SW 1271 (cell line): ENCODE results near the gene FHDC1.

Experiments used
- DNase-seq, 2 experiments: peaks; one replicate each; lab custom pipeline; 2025; lab: John Stamatoyannopoulos, UW

FHDC1 gene

DNA sequence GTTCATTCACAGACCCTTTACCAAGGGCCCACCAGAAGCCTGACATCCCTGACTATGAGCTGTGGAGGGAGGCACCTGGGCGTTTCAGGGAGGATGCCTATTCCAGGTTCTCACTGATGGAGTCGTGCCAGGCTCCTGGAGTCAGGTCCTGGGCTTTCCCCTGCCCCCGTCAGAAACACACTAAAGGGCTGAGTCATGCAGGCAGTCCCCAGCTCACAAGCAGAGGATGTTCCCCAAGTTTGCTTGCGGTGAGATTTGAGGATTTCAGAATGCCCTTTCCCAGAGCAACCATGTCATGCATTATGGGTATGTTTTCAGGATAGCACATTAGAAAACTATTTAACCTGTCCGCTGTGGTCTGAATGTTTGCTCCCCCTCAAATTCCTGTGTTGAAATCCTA is 45.2 kb downstream of the FHDC1 start:
- no peak for DNase-seq

DNA sequence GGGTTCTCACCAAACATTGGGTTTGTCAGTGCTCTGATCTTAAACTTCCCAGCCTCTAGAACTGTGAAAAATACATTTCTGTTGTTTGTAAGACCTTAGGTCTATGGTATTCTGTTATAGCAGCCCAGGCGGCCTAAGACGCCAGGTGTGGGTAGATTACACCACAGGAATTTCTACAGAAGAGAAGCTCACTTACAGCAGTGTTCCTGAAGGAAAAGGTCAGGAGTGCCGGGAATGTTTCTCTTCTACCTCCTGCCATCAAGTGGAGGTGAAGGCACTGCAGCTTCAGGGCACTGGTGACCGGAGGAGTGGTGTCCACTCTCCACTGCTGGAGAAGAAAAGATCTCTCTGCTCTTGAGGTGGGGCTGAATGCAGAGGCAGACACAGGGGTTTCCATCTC is 45.7 kb downstream of the FHDC1 start:
- DNase-seq: no peak

DNA sequence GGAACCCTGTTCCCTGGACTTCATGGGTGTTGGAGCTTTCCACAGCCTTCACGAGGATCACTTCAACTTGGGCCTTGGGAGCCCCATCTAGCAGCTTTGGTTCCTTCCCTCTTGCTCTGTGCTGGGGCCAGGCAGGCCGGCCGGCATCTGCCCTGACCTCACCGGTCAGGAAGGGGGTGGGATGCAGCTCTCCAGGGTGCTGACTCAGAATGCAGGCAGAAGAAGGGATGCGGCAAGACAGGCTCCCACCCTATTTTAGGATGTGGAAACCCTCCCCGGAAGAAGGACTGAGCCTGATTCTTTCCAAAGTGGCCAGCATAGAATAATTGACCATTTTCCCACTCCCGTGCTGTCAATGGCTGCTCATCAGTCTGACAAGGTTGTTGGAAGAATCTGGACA is 47.1 kb downstream of the FHDC1 start:
- no peak for DNase-seq

DNA sequence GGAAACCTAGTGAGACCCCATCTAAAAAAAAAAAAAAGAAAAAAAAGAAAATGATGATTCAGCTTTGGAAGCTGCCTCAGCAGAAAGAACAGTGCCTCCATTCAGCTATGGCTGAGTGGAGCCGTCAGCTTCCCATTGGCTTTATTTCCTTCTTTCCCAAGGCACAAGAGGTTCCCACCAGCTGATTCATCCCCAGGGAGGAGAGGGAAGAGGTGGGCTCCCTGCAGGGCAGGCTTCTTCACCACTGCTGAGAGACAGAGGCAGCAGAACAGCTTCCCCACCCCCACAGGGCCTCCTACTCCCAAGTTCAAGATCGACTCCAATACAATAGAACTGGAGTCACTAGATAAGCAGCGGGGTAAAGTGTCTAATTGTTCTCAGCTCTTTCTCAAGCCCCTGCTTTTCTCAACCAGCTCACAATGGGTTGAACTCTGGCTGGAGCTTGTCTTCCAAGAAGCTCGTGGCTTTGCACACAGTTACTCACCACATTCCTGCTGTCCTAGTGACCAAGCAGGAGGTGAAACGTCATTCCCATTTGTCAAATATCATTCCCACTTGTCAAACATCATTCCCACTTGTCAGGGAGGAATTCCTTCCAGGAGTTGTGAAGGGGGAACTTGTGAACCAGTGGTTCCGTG is 47.8 kb downstream of the FHDC1 start:
- no peak for DNase-seq

DNA sequence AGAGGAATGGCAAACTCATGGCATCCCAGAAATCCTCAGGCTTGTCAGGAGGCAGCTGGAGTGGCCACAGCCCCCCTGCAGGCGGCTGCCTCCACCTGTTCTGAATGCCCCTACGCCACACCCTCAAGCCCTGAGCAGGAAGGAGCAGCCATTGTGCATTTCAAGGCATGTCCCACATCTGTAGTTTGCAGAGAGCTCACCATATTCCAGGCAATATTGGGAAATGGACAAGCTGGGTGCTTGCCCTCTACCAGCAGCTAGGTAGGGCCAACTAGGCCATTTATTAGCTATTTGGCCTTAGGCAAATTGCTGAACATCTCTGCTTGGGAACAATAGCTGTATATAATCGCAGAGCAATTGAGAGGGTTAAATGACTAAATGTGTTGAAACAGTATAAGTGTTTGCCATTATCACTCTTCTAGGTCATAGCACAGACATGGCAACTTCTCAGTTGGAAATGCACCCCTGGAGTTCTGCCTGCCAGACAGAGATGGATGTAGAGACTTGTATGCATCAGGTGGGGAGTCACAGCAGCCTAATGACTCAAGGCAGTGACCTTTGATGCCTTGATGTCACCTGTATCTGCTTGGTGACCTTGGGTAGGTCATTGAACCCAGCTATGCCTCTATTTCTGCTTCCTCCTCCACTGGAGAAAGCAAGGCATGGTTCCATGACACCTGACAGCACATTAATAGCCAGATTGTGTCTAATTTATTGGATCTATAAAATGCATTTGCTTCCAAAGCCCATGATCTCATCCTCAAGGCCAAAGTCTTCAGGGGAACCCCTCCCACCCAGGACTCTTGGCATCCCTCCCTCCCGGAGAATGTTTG is 52.8 kb downstream of the FHDC1 start:
- DNase-seq: no peak

DNA sequence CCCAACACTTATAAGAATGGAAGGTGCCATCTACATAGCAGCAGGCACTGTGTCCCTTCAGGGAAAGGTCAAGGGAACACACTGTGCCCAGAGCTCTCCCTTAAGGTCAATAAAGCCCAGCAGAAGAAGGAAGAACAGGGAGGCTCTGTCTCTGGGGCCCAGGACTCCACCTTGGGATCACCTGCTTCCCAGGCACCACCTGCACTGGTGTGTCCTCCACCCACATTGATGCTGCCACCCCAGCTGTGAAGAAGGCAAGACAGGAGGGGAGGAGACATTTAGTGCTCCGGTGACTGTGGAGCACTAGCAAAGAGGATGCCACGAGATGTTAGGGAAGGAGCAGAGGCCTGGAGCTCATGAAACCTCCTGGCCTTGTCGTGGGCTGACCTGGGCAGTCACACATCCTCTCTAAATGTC is 53.4 kb downstream of the FHDC1 start:
- no peak for DNase-seq

DNA sequence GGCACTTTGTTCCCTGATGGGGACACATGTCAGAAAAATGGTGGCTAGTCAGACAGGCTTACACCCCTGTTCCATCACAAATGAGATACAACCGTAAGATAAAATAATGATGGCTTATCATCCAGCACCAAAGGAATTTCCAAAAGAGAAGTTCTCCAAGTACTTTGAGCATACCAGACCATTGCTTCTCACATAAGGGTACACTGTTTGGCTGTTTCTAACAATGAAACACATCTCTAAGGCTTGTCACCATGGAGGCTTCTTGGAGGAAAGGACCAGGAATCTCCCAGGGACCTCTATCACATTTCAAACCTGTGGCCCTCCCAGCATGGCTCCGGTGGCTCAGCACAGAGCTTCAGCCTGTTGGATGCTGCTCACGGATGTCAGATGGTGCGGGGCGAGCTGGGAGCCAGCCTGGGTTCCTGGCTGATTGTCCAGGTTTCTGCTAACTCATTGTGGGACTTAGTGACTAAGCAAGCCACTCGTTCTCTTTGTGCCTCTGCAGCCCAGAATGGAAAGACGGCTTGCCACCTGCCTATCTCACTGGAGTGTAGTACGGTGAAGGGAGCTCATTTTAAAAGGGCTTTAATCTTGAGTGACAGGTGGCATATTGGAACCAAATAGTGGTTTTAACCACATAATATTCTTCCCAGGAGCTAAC is 54.5 kb downstream of the FHDC1 start:
- no peak for DNase-seq

DNA sequence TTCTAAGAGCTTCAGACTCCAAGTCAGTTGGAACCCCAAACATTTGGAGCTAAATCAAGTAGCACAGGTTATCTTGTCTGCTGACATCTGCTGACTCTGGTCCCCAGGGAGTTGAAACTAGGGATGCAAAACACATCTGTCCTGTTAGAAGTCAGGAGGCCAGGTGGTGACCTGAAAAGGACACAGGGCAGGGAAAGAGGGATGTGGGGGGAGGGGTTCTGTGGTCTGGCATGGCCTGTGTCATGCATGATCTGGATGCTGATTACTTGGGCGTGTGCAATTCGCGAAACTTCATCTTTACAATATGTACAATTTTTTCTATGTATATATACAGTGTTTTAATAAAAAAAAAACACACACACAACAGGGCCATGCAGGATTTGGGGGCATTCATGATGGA is 55.3 kb downstream of the FHDC1 start:
- DNase-seq: no peak

DNA sequence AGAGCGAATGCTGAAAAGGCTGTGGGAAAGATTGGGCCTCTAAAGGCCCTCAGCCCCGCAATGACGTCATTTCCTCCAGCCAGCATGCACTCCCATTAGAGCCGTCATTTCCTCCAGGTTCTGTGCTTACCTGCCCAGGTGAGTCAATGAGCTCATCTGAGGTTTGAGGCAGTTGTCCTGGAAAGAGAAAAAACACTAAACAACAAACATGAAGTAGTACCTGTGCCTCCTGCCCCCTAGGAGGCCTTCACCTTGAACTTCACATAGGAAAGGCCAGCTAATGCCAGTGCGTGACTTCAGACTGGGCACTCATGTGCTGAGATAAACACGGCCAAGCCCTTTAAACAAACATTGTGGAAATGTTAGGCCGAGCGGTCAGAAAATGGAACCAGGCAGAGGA is 55.9 kb downstream of the FHDC1 start:
- no peak for DNase-seq

DNA sequence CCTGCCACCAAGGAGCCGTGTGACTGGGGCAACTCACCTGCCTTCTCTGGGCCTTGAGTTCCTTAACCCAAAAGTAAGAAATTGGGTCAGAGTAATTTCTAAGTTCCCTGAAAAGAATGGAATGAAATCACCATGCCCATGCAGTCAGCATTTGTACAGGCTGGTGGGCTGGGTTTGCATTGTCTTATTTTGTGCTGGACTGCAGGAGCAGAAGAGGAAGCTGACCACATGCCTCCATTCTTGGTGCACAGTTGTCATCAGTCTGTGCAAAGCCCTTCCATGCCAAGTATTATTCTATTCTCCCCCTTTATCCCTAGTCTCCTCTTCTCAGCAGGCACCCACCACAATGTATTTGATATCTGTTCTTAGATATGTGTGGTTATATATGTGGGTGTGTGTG is 56.3 kb downstream of the FHDC1 start:
- no peak for DNase-seq

DNA sequence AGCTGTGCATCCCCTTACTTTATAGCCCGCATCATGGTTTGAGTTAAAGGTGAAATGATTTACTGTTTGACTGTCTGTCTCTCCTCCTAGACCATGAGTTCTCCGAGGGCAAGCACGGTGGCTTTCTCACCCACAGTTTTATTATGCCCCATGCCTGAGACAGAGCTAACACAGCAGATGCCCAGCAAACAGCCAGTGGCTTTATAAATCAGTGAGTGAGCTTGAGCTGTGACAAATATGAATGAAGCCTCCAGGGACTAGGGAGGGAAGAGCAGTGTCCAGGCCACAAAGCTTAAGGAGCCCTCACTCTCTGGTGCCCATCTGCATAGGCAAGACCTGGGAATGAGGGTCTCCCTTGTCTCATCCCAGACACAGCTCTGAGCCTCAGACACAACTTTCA is 57.9 kb downstream of the FHDC1 start:
- DNase-seq: no peak

DNA sequence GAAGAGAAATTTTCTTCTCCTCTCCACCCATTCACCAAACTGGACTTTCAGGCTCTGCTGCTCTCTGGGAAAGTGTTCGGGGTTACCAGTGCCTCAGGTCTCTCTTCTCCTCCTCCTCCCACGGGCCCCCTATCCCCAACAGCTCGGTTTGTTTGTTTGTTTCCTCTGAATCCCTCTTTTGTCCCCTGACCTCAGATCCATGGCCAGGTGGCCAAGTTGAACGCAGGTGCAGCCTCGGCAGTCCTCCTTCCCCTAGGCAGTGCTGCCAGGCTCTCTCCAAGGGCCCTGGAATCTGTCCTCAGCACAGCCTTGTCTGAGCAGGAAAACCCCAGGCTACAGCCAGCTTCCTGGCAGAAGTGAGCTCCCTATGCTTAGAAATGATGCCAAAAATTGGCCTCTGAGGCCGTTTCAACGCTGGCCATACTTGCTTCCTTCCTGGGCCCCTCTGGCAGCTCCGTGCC is 60.0 kb downstream of the FHDC1 start:
- DNase-seq: no peak

DNA sequence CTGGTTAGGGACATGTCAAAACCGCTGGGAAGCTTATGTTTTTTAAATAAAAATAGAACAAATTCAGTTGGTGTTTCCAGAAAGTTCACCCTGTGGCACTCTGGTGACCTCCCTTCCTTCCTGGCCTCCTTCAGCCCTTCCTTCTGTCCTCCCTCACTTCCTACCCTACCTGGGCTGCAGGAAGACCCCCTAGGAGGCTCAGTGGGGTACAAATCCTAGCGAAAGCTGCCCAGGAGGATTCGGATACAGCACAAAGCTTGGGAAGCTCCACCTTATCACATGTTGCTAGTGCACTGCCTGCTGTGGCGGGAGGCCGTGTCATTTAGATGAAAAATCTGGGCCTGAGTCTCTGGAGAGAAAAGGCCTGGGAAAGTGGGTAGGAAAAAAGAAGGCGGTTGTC is 60.5 kb downstream of the FHDC1 start:
- no peak for DNase-seq

DNA sequence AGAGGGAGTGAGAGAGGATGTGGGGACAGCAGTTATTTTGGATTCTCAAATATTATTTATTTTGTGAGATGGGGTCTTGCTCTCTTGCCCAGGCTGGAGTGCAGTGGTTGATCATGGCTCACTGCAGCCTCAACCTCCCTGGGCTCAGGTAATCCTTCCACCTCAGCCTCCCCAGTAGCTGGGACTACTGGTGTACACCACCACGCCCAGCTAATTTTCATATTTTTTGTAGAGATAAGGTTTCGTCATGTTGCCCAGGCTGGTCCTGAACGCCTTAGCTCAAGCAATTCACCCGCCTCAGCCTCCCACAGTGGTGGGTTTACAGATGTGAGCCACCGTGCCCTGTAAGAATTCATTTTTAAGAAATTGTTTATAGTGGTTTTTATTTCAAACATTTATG is 61.2 kb downstream of the FHDC1 start:
- no peak for DNase-seq

DNA sequence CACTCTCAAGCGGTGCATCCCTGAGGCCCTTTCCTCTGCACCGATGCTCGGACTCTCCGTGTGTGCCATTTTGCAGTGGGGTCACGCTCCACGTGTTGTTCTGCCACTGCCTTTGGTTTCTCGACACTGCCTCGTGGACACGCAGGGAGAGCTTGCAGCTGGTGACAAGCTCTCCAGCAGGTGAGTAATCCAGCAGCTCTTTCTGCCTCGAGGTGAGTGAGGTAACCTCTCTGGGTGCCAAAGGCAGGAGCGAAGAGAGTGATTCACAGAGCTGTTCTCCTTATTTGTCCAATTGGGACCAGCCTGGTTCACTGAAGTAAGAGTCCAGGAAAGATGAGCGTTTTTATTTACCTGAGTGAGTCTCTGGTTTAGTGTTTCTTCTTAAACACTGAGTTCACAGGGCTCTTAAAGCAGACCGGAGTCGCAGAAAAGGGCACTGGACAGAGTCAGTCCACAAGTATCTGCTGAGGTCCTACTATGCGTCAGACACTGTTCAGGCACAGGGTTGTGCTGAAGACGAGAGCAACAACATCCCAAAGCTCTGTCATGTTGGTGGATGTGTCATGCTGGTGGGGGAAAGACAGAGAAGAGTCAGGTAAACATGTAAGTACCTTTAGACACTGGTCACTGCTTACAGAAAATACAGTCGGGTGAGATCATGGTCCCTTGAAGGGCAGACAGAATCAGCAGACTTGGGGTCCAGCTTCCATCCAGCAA is 61.8 kb downstream of the FHDC1 start:
- no peak for DNase-seq

DNA sequence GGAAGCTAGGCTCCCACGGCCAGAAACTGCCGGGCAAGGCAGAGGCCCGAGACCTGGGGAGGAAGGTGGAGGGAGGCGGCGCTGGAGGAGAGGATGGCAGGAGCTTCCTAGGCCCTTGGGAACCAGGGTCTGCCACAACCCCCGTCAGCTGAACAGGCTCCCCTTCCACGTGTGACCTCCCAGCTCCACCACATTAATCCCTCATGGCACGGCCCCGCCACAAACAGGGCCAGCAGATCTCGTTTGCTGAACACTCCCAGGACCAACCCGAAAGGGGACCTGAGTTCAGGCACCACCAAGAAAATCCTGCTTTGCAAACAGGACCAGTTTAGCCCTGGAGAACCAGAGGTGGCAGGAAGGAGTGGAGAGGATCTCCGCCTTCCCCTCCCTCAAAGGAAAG is 62.7 kb downstream of the FHDC1 start:
- no peak for DNase-seq

DNA sequence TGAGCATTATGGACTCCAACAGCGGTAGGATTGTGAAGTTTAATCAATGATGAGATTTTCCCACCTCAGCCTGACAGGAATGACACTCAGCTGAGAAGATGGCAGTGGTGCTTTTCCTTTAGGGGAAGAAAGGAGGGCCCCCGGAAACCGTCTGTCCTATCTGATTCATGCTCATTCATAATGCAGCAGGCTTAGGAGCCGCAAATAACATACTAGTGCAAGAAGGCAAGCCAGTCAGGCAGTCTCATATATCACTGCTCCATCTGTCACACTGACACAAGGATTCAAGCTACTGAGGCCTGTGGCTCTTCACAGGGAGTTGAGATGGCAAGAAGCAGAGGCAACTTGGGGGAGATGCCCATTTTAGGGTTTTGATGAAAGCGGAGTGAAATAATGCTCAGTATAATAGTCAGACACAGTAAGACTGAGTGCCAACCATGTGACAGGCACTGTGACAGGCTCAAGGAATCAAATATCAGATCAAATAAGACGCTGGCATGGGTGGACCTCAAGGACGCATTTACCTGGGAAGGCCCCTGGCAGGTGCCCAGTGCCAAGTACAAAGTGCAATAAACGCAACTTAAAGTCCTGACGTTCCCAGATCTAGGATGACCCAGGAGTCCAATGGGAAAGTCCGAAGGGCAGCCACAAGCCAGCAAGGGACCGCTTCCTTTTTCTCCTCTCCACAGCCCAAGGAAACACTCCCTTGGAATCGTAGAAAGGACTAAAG is 63.4 kb downstream of the FHDC1 start:
- DNase-seq: no peak

DNA sequence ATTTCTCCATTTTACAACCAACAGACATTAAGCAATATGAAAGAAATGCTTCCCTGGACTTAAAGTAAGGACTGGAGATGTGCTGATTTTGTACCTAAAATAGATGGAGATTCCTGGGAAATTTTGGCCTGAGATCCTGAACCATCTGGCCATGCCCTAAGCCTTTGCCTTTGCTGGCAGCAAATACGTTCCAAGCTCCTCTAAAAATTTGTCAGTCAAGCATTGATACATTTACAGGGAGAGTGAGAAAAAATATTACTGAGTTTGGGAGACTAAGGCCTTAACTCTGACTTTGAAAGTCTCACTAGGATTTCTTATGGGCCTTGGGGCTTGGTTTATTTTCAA is 63.9 kb downstream of the FHDC1 start:
- no peak for DNase-seq

DNA sequence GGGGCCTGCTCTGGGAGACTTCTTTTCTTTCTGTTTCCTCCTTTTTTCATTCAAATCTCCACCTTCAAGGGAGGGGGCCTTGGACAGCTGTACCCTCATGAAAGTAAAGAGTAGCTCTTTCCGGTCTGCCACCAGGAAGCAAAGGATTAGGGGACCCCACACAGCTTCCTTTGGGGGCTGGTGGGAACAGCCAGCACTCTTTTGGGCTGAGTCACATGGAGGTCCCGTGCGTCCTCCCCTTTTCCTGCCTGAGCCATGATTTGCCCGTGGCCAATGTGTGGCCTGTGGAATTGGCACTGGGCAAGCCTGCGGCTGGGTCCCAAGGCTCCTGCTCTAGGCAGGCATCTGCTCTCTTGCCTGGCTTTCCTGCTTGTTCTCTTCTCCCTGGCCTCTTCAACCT is 65.5 kb downstream of the FHDC1 start:
- DNase-seq: no peak

DNA sequence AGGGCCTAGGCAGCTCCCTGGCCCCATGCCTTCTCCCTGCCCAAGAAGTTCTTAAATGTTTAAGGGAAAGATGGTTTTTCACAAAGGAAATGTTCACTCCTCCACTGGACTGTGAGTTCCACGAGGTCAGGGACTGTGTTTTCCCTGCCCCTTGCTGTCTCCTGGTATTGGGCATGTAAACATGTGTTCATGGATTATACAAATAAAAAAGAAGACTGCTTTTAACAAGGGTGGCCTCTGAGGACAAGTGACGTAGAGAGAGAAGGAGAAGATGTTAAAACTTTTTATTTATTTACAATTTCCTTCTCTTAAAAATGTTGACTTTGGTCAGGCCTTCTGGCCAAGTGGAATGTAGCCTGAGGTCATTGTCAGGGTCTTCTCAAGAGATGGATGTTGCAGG is 66.0 kb downstream of the FHDC1 start:
- no peak for DNase-seq

DNA sequence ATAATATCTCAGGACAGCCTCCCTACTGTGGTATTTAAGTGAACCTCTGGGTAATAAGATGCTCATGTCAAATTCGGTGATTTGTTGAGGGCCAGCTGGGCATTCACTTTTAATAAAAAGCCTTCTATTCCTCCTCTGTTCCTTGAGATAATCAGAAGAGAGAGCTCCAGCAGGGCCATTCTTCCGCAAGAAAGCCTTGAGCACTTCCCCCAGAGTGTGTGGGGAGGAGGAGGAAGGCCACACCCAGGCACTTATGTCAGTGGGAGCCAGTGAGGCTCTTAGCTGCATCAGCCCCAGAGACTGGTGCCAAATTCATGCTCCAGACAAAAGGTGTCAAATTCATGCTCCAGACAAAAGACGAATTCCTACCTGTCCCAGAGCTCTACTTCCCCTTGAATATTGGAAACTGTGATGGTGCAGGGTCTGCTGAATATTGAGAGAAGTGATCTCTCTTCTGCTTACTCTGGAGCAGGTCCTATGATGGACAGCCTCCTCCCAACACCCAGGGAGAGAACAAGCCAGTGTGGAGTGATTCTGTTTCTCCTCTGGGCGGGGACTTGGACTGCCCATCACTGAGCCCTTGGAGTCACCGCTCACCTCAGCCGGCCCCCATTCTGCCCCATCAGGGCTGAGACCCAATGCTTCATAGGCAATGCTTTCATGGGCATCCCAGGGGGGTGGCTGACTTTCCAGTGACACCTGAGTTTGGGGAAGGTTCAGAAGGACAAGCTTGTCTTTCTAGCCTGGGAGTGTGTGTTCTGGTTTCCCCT is 68.1 kb downstream of the FHDC1 start:
- no peak for DNase-seq
